Tibial nerve (tissue), 4 donors: Measurements from ENCODE around the gene TOMM40.

ENCODE experiments used
- EP300 ChIP-seq, 2 donors: sonication (generic); formaldehyde crosslinking; IDR thresholded peaks; one replicate each; pipeline ENCODE4 v1.6.1; 2017; ENCODE audit warnings: antibody characterized with exemption in 2 of 2, mild to moderate bottlenecking in 1 of 2
- POLR2A ChIP-seq, 2 donors: fragments of 450-650 bp; IDR thresholded peaks; one replicate each; pipeline ENCODE4 v1.6.1; 2017; ENCODE audit warnings: antibody characterized with exemption in 2 of 2, mild to moderate bottlenecking in 2 of 2, moderate library complexity in 2 of 2
- TF ChIP-seq, protein P1 (sequence below), 5 experiments: fragments of 200-600 bp in 3 of 5; fragments of 450-650 bp in 2 of 5; sonication (generic) in 3 of 5; IDR thresholded peaks; one replicate each; pipeline ENCODE4 v1.5.1; 2016 to 2019; ENCODE audit warnings: antibody characterized with exemption in 5 of 5, mild to moderate bottlenecking in 3 of 5, moderate library complexity in 2 of 5

DNA sequence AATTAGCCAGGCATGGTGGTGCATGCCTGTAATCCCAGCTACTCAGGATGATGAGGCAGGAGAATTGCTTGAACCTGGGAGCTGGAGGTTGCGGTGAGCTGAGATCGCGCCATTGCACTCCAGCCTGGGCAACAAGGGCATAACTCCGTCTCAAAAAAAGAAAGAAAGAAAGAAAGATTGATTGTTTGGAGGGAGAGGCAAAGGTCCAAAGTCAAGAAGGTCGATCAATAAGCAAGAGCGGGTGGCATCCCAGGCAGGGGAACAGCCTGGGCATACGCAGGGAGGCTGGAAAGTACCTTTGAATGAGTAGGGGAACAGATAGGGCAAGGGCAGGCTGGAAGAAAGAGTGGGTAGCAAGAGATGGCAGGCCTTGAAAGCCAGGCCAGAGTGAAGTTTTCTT is 39.0 kb downstream of the TOMM40 start:
- no peak for TF ChIP-seq EP300 (IDR thresholded peaks at IDR 0.05)
- TF ChIP-seq, protein P1, sequence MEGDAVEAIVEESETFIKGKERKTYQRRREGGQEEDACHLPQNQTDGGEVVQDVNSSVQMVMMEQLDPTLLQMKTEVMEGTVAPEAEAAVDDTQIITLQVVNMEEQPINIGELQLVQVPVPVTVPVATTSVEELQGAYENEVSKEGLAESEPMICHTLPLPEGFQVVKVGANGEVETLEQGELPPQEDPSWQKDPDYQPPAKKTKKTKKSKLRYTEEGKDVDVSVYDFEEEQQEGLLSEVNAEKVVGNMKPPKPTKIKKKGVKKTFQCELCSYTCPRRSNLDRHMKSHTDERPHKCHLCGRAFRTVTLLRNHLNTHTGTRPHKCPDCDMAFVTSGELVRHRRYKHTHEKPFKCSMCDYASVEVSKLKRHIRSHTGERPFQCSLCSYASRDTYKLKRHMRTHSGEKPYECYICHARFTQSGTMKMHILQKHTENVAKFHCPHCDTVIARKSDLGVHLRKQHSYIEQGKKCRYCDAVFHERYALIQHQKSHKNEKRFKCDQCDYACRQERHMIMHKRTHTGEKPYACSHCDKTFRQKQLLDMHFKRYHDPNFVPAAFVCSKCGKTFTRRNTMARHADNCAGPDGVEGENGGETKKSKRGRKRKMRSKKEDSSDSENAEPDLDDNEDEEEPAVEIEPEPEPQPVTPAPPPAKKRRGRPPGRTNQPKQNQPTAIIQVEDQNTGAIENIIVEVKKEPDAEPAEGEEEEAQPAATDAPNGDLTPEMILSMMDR (IDR thresholded peaks at IDR 0.05), result no peak
- no peak for TF ChIP-seq POLR2A (IDR thresholded peaks at IDR 0.05)
